Endometrial microvascular endothelial cells (primary cell): ENCODE results near the gene IFNG. TPM values are rescaled to one million over a fixed set of nuclear protein-coding genes. Genes with fewer than 3 reads are reported as not detected.

Experiments
- in situ Hi-C: cut with HindIII; loops from 2 replicates; pipeline ENCODE4 v1.10.0; 2017; ENCODE audit warnings: low sequenced_read_pairs, low pct_unique_long_range_greater_than_20kb; ENCODE audit errors: inconsistent ontology term
- total RNA-seq: library from RNA; depleted of rRNA; stranded (reverse); fragments of >200 nt; gene quantifications from one replicate; pipeline ENCODE4 v1.2.3, GENCODE V29; 2015; ENCODE audit errors: inconsistent ontology term

IFNG gene
- total RNA-seq, 1 donor from 2014 or later: not detected

DNA sequence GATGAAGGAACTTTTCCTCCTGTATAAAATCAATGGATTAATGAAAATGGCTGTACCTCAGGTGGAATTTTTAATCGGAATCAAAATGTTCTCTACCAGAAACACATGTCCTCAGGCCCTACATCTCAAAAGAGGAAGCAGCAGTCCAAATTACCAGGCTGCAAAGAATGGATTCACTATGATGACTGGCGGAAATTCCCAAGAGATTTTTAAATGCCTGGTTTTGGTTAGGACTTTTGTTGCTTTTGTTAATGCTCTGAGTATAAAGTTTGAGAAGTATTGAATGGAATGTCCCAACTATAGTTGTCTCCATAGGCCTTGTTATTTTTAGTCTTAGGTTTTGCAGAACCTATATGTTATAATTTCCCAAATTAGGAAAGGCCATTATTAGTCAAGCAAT, 11.2 kb upstream of the IFNG start:
- in situ Hi-C loops: no loop called here

DNA sequence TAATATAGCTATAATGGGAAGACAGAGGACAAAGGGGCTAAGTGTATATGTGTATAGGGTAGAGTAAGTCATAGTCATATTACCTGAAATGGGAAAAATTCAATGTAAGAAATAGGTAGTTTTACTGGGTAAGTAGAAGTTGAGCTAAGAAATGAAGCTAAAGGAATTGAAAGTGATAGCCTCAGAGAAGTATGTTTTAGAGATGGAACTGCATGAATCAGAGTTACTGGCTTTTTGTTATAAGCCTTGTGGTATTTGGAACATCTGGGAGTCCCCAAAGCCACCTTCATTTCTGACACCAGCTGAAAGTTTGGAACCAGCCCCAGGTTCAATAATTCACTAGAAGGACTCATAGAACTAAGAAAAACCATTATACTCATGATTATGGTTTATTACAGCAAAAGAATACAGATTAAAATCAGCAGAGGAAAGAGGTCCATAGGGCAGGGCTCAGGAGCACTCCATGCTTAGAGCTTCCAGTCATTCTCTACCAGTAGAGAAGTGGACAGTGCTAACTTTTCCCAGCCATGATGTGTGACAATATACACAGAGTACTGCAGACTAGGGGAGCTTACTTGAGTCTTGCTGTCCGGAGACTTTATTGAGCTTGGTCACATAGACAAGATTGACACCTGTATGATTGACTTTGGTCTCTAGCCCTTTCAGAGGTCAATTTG, 9.8 kb upstream of the IFNG start:
- in situ Hi-C loops: no loop called here

DNA sequence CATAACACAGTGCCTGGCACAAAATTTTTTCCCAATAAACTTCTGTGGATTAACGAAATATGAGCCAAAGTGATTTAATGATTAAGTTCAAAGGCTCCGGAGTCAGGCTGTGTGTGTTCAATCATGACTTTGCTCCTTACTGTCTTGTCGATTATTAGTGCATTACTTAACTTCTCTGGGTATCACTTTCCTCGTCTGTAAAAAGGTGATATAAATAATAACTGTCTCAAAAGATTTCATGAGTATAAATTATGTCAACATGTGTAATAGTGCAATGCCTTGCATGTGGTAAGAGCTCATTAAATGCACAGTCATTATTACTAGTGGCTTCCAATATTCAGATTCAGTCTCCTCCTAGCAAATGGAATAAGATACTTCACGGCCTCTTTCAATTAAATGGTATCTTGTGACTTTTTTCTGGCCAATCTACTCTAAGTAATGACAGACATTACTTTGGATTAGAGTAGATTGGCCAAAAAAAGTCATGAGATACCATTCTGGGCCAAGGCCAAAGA, 6.8 kb upstream of the IFNG start:
- in situ Hi-C loops: no loop called here

DNA sequence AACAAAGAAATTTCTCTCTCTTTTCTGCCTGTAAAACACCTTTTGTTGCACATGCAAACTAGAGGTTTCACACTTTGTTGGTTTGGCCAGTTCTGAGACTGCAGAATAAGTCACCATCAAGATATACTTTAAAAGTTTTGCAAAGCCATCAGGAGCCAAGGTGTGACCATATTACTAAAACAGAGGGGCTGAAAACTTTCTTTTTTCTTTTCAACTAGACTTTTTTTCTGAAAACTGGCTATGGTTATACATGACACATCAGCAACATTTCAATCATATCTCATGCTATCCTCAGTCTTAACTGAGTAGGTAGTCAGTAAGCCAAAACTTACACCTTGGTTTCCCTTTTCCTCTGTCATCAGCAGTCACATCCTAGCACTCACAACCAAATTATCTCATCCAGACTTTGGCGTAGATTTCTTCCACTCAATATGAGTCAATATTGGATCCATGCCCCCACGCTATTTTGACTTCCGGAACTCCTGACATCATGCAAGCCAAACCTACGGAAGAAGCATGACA, 4.1 kb upstream of the IFNG start:
- in situ Hi-C loops: no loop called here

DNA sequence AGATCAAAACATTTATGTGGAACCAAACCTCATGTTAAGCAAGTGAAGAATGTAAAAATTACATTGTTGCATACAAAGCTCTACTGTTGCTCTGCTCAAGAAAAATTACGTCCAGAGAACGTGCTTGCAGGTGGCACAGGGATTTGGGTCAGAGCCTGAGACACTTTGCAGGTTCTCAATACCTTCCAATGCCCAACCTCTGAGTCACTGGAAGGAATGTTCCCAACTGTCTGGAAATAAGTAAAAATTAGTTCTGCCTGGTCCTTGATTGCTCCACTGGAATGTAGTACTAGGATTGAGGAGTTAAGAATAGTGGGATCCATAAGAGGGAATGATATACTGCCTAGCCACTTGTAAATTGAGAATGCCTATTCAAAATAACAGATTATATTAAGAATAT, 2.8 kb upstream of the IFNG start:
- in situ Hi-C loops: no loop called here

DNA sequence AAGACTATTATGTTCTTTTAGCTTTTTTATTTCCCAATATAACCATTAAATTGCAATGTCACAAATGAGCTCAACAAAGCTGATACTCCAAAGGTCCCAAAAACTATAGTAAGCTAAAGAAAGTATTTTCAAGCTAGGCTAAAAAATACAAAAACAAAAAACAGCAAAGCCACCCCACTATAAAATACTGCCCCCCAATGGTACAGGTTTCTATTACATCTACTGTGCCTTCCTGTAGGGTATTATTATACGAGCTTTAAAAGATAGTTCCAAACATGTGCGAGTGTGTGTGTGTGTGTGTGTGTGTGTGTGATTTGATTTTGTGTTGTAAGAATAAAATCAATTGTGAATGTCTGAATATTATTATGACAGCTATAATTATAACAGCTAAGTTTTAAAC, 1.1 kb downstream of the IFNG start:
- in situ Hi-C loops: no loop called here

DNA sequence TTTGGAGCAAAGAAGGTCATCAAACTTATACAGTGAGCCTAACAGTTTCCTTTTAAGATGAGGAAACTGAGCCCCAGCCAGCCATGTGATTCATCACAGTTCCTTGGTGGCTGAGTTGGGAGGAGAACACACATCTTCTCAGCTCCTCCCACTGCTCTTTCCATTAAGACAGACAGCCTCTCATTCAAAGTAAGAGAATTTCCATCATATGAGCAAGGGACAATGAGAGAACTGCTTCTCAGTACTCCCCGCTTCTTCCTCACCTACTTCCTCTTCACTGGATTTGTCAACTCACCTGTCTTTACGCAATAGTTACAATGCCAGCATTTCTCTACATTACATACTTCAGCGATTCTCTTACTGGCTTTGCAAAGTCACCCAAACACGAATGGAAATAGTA, 2.2 kb downstream of the IFNG start:
- in situ Hi-C loops: no loop called here

DNA sequence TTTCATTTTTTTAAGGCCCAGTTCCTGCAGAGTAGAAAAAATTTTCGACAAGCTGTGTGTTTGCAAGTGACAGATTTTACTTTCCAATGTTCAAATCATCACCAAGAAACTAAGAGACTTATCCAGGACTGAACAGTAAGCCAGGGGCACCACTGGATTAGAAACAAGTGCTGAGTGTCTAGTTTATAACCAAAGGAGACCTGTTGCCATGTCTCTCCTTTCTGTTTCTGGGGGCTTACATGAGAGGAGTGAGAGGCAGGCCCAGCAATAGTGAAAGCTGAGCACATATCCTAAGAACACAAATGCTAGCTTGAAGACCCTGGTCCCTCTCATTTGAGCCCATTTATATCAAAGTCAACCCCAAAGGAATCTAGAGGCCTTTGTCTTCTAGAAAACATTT, 2.9 kb downstream of the IFNG start:
- in situ Hi-C loops: no loop called here

DNA sequence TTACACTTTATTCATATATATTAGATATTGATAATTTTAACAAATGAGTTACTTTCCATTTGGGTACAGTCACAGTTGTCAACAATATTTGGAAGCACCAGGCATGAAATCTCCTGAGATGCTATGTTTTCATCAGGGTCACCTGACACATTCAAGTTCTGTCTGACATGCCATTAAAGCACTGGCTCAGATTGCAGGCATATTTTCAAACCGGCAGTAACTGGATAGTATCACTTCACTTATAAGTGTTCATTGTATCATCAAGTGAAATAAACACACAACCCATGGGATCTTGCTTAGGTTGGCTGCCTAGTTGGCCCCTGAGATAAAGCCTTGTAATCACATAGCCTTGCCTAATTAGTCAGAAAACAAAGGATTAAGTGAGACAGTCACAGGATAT, 4.8 kb downstream of the IFNG start:
- in situ Hi-C loops: no loop called here

DNA sequence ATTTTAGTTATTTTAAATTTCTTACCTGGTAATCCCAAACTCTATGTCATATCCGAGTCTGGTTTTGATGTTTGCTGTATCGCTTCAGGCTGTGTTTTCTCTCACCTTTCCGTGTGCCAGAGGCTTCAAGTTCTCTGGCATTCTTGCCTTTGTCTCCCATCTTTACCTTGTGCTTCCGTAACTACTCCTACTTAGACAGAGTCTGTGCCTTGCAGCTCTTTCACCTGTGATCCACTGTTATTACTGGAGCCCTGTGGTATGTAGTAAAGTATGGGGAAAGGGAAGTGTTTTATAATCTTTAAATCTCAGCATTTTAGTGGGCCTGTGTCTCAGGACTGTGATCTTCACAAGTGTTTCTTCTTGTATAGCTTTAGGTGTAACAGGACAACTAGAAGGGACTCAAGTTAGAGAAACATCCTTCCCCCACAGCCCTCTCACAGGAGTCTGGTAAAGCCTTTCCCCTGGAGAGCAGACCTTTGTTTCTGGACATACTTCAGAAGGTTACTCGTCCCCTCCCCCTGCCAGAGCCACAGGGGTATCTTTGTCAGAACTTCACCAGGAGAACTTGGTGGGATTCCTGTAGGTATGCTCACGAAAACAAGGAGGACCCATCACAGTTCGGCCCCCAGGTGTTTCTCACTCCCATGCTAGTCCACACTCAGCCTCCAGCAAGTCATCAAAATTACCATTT, 11.1 kb downstream of the IFNG start:
- in situ Hi-C loops: no loop called here

DNA sequence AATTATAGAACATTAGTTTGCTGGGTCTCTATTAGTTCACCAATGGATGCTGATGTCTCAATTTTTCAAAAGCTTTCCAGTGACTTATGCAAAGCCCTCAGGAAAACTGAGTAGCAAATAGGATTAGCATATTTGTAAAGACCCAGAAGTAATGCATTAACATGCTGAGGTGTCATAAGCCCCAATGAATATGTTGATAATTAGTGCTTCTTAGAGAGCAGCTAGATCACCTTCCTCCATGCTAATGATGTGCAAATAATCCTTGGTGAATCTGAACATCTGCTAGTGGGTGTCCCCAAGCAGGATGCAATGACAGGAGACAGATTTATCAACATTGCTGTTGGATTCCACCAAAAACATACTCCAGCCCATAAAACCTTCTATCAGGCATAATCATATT, 19.0 kb downstream of the IFNG start:
- in situ Hi-C loops: no loop called here

DNA sequence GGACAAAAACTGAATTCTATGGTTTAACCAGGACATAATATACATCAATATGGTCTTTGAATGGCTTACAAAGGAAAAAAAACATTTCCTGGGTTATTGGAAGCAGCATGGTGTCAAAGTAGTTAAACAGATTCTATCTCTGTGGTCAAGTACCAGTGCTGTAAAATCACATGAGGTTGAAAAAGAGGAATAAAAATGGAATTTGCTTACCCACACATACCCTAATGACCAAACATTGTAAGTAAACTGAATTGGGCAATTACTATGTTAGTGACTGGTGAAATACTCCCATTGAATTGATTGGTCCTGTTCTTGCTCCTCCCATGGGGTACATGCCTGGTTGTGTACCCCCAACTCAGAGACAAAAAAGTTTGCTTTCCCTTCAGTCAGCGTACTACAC, 19.6 kb downstream of the IFNG start:
- in situ Hi-C loops: no loop called here

DNA sequence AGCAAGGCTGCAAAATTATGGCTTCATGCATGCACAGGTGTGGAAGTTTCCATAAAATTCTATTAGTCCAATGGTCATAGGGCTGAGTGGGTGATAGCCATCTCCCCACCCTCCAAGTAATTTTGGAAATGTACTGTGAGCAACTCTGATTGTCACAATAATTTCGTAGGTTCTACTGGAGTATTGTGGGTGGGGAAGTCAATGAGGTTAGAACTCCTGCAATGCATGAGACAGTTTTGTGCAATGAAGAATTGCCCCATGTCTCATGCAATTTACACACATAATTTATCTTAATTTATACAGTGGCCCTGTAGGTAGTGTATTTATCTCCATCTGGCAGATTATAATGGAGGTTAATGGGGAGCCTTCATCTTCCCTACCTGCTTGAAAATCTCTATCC, 20.5 kb downstream of the IFNG start:
- in situ Hi-C loops: no loop called here

DNA sequence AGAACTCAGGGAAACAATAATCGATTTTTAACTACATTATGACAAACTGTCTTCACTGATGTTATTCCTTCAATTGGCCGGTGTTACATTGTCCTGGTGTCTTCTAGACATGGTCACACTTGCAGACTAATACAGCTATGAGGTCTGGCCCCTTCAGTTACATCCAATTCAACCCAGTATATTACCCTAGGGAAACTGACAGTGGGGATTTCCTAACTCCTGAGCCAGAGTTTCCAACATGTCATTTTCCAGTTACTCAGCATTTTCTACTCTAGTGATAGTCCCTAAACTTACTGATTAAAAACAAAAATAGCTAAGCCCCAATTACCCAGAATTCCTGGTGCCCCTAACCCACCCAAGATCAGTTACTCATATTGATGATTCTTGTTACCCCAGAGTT, 21.1 kb downstream of the IFNG start:
- in situ Hi-C loops: no loop called here

DNA sequence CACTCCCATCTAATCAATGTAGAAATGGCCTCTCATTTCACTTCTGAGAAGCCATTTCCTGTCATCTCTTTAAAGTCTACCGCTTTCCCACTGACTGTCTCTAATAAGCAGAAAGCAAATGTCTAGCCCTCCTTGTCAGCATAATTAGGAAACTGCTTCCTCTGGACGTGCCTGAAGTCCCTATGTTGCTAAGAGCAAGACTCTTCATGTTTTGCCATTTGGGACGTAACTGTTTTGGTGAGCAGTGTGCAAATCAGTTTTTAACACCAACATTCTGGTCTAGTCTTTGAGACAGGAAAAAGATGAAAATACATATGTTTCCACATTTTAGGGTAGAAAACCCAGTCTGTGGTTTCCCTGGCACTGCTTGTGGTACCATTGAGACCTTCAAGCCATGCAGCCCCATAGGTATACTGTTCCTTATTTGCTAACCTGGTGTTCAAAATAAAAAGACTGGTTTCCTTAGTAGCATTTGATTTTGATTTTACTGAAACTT, 22.2 kb downstream of the IFNG start:
- in situ Hi-C loops: no loop called here

DNA sequence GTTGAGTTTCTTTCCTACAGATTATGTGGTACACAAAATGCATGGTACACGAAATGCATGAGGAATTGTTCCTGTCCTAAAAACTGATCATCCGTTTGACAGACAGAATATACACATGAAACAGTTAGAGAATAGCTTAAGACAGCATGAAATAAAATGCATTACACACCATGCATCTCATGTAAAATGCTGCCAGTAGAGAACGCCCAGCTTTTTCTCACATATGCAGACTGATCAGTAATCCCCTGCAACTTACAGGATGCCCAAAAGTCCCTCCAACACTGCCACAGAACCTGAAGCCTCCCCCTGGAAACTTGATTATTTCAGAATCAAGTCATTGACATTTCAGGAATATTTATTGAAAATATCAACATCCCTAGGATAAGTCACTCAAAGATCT, 24.0 kb downstream of the IFNG start:
- in situ Hi-C loops: no loop called here

DNA sequence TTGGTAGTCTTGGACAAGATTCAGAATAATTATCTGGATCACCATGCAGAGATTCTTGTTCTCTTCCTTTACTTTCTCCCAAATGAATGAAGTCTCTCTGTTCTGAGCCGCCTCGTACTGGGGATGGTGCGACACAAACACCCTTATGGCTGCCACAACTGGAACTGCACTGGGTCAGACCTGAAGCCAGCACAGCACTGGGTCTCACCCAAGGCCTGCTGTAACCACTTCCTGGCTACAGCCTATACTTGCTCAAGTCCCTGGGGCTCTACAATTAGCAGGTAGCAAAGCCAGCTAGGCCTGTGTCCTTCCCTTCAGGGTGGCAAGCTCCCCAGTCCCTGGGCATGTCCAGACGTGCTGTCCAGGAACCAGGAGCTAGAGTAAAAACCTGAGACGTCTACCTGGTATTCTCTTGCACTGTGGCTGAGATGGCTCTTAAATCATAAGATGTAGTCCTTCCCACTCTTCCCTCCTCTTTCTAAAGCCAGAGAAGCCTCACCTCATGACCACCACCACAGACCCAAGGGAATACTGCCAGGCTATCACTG, 27.6 kb downstream of the IFNG start:
- in situ Hi-C loops: no loop called here

DNA sequence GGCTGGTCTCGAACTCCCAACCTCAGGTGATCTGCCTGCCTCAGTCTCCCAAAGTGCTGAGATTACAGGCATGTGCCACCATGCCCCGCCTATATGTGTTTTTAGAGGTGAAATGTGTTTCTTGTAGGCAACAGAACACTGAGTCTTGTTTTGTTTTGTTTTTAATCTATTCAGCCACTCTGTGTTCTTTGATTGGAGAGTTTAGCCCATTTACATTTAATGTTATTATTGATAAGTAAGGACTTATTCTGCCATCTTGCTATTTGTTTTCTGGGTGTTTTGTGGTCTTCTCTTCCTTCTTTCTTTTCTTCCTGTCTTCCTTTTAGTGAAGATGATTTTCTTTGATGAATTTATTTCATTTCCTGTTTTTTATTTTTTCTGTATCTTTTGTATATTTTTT, 29.6 kb downstream of the IFNG start:
- in situ Hi-C loops: no loop called here

DNA sequence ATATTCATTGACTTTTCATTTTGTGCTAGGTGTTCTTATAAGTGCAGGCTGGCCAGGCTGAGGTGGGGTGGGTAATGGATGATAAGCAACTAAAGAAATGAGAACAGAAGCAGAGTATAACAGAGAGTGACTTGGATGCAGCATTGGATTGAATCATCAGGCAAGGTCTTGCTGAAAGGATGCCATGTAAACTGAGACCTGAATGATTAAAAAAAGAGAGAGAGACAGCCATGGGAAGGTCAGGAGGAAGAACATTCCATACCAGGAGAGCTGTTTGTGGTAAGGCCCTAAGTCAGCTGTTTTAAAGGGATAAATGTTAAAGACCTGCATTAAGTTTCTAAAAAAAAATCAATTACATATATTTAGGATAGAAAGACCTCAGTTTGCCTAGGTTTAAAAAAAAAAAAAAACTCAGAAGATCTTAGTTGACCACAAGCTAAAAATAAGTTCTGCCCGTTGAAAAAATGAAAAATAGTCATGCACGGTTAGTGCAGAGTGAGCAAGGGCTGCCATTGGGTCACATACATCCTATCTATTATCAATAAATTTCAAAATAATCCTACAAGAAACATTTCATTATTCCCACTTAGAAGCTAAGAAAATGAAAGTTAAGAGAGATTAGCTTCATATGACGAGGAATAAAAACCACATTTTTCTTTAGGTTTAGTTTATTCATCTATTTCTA, 37.2 kb downstream of the IFNG start:
- in situ Hi-C loops: no loop called here
